IPS-11a (cell line): ENCODE measurements around the gene ZFAND3.
"Not testable (repeated sequence)": the region's sequence is repeated elsewhere in the genome, so short reads cannot be mapped to it uniquely, and the experiment has no call there.

ENCODE experiments used
- H3K4me3 ChIP-seq: one replicate; pipeline ENCODE4 v1.5.1; 2013; ENCODE audit warnings: low read depth, low read length, control low read depth

Gene ZFAND3

DNA sequence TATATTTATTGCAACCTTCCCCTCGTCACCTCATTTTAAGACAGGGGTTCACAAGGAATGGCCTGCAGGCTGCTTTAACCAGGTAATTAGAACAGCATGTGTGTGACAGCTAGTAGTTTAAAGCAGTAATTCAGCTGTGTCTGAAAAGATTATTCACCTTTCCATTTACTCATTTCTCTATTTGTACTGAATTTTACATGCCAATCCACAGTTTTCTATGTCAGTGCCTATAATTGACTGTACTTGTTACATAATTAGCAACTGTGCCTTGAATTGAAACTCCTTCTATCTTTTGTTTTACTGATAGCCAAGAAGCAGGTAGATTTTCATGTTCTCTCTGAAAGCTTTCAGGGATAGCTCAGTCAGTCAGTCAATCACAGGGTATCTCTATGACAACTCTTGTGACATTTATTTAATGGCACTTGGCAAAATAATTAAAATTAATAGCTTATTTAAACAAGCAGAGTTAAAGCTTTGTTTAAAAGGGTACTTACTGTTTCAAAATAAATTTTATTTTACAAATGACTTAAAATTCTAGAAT lies 214.0 kb downstream of the ZFAND3 start:
- no peak overlapping the region for H3K4me3 ChIP-seq

DNA sequence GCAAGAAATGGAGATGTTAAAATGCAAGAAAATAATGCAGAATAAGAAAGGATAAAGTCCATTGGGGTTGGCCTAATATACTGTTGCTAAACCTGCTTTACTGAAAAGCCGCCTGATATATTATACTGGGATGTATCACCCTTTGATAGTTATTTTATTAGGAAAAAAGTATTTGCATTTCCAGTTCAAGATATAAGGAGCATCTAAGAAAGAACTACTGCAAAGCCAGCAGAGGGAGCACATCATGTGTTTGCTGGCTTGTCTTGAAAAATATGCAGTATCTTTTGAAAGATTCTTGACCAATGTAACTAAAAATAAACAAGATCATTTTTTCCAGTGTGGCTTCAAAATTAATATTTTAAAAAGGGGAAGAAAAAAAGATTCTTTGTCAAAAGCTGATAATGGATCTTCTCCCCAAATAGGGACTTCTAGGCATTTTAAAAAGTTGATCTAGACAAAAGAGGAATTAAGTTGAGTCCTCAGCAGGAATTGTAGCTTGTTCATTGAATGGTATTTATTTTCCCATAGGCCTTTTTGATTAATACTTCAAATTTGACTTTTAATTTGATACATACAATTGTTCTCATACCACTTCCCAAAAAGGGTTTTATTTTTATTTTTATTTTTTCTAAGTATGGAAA lies 214.9 kb downstream of the ZFAND3 start:
- no peak overlapping the region for H3K4me3 ChIP-seq

DNA sequence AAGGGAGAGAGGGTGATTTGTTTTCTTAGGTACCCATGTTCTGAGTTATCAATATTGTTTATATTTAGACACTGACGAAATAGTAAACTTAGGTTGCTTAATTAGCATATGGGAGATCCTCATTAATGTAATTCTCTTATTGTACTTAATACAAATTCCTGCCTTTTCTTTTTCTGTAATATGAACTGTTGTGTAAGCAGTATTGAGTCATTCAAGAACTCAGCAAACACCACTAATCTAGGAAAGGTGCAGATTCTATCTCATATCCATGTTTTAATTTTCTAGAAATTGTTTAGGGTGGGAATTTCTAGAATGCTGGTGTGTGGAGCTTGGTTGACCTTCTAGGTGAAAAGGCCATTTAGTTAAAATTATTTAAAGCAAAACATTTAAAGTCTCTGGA lies 216.0 kb downstream of the ZFAND3 start:
- no peak overlapping the region for H3K4me3 ChIP-seq

DNA sequence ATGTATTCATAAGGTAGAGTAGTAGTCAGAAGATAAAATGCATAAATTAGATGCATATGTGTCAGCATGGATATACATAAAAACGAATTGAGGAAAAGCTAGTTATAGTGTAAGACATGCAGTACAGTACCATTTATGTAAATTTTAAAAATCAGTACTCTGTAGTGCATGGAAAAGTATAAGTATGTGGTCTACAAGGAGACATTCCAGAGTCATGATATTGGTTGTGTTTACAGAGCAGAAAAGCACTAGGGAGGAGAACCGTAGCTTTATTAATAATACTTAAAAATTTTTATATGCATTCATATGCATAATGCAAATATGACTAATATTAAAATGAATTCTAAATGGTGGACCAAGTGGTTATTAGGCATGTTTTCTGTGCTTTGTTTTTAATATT lies 220.0 kb downstream of the ZFAND3 start:
- no peak overlapping the region for H3K4me3 ChIP-seq

DNA sequence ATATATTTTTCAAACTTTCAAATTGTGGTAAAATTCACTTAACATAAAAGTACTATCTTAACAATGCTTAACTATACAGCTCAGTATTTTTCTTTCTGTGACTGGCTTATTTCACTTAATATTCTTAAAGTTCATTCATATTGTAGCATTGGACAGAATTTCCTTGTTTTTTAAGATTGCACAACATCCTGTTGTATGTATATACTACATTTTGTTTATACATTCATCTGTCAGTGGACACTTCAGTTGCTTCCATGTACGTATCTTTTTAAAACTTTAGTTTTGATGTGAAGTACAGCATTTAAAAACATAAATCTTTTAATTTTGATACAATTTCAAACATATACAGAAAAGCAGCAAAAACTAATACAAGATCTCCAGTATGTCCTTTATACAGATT lies 220.7 kb downstream of the ZFAND3 start:
- no peak overlapping the region for H3K4me3 ChIP-seq

DNA sequence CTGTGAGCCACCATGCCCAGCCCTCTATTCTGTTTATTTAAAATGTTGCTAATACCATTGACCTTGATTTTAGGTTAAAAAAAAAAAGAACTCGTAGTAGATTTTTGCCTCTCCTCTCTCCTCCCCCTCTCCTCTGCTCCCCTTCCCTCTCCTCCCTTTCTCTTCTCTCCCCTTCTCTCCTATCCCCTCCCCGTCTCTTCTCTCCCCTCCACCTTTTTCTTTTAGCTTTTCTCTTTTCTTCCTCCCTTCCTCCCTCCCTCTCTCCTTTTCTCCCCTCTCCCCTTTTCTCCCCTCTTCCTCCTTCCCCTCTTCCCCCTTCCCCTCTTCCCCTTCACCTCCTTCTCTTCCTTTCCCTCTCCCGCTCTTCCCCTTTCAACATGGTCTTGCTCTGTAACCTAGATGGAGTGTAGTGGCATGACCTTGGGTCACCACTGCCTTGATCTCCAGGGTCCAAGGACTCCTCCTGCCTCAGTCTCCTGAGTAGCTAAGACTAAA lies 223.8 kb downstream of the ZFAND3 start:
- H3K4me3 ChIP-seq = no peak overlapping the region

DNA sequence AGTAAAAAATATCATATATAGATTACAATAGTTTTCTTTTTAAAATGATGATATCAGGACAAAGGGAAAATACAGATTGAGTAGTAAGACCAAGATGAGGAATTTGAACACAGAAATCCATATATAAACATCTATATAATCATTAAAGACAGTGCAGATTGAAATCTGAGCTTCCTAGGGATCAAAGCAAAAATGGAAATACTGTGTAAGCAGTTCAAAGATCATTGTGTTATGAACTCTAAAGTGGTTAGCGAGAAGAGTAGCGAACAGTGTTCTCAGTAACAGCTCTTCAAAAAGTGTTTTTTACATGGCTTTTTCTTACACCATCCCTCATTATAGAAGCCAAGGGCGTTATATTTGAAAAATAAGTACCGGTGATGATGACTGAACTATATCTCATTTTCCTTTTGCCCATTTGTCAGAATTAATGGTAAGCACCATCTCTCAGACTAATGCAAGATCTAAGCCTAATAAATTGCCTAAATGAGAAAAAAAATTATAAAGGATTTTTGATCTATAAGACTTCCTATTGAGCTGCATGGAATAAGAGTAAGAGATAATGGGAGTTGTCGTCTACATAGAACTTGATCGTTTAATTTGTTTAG lies 226.3 kb downstream of the ZFAND3 start:
- H3K4me3 ChIP-seq = no peak overlapping the region

DNA sequence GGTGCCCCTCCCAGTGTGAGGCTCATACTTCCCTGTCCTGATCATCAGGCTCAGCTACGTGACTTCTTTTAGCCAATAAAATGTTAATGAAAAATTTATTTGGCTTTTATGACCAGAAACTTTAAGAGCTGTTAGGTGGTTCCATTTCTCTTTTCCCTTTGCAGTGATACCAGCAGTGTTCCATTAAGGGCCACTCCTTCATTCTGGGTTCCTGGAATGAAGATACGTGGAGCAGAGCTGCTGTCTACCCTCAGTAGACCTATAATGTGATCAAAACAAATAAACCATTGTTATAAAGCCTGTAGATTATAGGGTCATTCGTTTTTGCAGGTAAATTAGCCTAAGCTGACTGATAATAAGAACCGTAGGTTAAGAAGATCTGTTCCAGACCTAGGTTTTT lies 228.0 kb downstream of the ZFAND3 start:
- no peak overlapping the region for H3K4me3 ChIP-seq

DNA sequence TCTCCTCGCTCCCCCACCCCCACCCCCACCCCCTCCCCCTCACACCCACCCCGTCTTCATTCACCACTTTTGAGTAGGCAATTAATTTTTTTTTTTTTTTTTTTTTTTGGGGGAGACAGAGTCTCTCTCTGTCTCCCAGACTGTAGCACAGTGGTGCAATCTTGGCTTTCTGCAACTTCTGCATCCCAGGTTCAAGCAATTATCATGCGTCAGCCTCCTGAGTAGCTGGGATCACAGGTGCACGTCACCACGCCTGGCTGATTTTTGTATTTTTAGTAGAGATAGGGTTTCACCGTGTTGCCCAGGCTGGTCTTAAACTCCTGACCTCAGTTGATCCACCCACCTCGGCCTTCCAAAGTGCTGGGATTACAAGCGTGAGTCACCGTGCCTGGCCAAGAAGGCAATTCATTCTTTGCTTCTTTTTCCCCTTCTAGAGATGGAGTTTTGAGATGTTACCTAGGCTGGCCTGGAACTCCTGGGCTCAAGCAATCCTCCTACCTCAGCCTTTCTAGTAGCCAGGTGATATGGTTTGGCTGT lies 230.4 kb downstream of the ZFAND3 start:
- H3K4me3 ChIP-seq = not testable (repeated sequence)

DNA sequence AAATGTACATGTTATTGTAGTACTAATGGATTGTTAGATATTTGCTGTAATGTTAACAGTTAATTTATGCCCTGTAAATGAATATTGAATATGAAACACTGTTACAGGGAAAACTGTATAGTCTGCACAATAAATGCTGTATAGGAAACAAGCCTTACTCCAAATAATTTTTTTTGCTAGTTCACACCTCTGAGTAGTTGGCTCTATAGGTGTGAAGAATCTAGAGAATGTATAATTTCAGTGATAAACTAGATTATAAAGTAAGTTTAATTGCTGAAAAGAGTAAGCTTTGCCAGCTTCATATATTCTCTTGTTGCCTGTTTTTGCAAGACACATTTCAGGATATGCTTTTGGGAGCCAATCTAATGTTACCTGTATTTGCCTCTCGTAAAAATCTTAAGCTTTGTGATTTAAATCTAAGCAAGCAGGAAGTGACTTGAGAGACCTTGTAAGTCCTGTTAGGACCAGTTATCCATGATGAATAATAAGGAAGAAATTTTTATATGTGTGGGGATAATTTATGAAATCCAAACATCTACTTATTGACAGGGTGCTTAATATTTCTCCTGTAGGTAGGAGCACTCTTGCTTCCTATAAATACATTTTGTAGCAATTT lies 232.4 kb downstream of the ZFAND3 start:
- H3K4me3 ChIP-seq = no peak overlapping the region

DNA sequence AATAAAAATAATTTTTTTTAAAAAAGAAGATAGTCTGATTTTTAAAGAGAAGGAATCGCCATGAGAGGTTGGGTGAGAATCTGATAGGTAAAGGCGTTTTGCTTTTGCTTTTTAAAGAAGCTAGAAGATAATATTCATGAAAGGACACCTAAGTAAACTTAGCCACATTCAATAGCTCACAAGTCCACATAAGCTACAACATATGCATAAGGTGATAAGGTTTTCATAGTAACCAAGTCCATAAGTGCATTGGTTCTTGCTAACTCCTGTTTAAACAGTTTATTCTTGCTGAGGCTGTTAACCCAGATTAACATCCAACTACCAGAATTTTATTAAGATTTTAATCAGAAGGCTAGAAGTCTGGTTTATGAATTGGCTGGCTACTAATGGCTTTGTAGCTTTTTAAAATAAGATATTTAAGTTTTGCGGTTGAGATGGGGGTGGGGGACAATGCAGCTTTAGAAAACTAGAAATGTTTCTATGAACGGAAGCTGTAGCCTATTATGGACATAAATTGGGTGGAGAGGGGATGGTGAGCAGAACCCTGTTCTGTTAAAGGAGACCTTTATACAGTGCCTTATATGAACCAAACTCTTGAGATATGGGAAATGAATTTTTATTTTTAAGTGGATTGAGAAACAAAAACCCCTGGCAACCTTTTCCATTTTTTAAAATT lies 235.1 kb downstream of the ZFAND3 start:
- H3K4me3 ChIP-seq = no peak overlapping the region

DNA sequence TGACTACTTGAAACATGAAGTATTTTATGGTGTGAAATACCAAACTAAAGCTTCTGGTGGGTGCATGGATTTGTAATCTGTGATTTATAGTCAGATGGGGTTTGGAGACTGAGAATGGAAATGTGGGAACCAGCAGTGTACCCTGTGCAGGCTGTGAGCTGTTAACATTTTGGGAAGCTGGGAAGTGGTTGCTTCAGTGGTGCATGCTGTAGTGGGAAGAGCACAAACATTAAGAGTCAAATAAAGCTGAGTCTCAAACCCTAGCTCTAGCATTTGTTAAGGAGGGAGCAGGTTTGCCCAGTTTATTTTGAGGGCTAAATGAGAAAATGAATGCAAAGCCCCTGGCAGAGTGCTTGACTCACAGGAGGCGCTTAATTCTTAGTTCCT lies 235.7 kb downstream of the ZFAND3 start:
- no peak overlapping the region for H3K4me3 ChIP-seq

DNA sequence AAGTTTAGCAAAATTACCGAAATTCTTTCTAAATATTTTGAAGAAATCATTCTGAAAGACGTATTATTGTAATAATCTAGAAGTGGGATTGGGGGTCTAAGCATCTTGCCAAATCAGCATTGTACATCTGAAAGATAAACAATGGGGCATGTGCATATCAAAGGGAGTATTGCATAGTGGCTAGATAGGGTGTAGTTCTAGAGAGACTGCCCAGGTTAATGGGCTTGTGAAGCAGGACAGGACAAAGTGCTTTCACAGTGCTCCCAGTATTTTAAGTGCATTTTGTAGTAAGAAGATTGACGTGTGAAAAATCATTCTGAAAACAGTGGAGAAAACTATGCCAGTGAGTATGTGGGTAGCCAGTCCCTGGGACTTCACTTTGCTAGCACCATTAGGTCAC lies 236.8 kb downstream of the ZFAND3 start:
- no peak overlapping the region for H3K4me3 ChIP-seq

DNA sequence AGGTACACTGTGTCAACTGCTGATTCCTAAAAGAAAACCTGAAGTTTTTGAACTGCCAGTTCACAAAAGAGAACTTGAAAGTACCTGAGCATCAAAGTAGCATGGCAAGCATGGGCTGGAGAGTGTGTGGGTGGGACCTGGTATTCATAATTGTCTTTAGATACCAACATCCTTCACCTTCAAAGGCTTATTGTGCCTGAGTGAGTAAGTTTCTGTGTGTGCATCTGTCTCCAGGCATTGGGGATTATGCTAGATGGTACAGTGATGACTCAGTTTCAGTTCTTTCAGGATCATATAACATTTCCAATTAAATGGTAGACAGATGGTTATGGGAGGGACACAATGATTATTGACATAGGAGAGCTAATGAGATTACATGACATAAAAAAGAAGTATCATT lies 238.5 kb downstream of the ZFAND3 start:
- no peak overlapping the region for H3K4me3 ChIP-seq

DNA sequence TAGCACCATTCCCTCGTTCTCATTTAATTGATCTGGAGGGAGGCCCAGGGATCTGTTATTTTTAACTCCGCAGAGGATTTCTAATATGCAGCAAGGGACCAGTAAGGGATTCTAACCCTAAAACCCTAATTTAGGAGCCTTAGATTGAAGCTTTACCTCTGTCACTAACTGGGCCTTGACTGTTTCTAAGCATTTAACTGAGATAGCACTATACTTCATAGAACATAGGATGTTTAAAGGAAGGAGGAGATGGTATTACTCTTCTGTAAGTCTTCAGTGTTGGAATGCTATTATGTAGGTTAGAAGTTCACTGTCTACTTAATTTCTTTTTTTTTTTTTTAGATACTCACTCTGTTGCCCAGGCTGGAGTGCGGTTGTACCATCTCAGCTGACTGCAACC lies 242.5 kb downstream of the ZFAND3 start:
- no peak overlapping the region for H3K4me3 ChIP-seq

DNA sequence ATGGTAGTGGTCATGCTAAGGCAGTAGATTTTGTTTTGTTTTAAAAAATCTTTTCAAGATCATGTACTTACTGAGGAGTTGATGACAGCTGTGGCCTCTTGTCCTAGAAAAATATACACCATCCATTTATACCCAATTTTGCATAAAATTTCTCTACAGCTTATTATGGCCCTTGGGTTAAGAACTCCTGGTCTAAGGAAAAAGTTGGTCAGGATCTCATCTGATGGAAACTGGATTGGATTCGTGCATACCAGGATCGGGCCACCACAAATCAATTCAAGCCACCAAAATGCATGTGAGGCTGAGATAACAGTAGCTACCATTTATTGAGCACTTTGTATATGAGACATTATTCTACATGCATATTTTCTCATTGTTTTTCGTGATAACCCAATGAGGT lies 244.4 kb downstream of the ZFAND3 start:
- no peak overlapping the region for H3K4me3 ChIP-seq

DNA sequence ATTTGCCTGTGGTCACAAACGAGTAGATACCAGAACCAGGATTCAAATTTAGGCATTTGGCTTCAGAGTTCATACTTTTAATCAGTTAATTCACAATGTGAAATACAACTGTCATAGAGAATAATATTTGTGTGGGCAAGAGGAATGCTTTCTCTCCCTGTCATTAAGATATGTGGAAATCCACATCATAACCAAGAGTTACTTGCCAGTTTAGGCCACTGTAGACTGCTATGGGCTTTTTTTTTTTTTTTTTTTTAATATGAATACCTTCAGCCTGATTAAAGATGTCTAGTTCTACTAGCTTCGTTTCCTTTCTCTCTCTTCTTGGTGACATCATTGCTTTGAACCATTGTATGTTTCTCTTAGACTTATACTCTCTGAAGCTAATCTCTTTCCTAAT lies 244.9 kb downstream of the ZFAND3 start:
- H3K4me3 ChIP-seq = no peak overlapping the region

DNA sequence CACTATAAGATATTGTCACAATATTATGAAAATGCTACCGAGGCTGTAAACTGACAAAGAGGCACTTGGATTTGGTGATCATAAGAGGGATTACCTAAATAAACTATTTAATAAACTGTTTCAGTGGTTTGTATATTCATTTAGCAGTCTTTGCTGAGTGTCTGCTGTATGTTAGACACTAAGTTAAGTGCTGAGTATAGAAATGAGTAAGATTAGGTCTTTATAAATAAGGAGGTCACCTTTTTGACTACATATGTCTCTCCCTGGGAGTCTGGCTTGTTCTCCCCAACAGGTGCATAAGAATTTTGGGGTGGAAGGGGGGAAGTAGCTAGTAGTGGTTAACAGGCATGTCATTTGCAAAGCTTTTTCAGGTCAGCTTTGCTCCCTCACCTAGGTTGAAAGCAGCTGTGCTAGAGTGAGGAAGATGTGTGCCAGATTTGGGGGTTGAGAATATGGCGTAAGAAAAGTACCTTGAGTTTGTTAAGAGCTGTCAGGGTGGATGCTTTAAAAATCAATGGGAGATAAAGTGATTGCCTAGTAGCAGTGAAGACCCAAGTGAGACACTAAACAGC lies 246.3 kb downstream of the ZFAND3 start:
- no peak overlapping the region for H3K4me3 ChIP-seq

DNA sequence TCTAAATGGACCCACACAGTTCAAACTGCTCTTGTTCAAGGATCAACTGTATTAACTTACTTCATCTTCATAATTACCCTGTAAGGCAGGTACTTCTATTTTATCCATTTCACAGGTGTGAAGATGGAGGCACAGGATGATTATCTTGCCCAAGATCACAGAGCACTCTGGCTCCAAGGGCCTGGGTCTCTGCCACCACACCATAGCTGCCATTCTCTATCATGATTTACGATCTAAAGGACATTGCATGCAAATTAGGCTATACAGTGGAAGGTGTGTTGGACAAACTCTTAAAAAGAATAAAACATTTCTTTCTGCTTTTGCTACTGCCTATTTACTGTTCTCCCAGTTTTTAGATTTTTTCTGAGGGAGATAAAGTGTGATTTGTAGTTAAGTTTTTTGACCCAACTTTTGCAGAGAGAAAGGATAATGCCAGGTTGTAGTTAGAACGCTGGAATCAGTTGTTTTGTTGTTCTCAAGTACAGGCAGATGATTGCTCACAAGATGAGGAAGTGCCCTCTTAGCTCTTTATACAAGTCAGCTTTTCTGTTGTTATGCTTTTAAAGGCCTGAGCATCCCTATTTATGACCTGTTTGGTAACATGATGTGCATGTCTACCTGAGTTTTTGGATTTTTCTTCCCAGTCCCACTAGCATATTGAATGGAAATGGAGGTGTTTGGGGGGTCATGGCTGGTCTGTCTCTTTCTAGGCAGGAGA lies 247.9 kb downstream of the ZFAND3 start:
- H3K4me3 ChIP-seq = no peak overlapping the region

DNA sequence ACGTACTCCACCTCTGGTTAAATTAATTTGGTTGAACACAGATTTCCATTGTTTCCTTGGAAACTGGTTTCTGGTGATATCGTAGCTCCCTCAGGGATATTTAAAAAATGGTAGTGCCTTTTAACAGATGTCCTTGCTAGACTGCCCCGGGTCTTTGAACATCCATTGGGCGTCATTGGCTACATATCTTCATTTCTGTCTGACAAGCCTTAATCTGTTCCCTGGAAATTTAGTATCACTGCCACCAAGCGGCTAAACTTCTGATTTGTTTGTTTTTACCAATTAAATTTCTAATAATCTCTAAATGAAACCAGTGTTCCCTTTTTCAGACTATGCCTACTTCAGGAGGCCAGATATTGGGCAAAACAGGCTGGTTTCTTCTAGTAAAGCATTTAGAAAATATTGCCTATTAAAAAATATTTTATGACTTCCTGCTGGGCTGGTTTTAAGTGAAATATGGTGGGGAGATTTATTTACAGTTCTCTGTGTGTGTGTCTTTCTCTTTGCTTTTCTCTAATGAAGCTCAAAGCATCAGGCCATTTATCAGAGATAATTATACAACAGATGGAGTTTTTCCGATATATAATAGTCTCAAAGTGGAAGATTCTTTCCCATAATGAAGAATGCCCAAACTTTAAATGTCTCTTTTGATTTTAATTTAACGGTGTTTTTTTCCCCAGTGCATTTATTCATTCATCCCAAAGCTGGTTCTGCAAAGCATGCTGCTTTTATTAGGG lies 249.5 kb downstream of the ZFAND3 start:
- no peak overlapping the region for H3K4me3 ChIP-seq
